Embryonic facial prominence (tissue), 1 donor: ENCODE measurements around the gene SNUPN.
"Not testable (repeated sequence)": the region's sequence is repeated elsewhere in the genome, so short reads cannot be mapped to it uniquely, and the experiment has no call there.

Experiments
- DNase-seq: peaks from one replicate; pipeline ENCODE4 v3.0.0-alpha.2; 2016; ENCODE audit errors: extremely low spot score

The SNUPN gene

DNA sequence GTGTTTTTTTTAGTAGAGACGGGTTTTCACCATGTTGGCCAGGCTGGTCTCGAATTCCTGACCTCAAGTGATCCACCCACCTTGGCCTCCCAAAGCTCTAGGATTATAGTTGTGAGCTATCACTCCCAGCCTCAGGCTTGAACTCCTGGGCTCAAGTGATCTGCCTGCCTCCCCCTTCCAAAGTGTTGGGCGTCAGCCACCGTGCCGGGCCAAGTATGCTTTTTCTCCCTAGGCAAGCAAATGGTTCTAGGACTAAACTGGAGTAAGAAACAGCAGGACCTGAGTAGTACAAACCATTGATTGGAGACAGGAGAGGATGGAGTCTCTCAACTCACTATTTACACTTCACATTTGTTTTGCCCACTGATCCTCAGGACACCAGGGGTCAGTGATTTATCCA lies 41.8 kb downstream of the SNUPN start:
- DNase-seq = no peak

DNA sequence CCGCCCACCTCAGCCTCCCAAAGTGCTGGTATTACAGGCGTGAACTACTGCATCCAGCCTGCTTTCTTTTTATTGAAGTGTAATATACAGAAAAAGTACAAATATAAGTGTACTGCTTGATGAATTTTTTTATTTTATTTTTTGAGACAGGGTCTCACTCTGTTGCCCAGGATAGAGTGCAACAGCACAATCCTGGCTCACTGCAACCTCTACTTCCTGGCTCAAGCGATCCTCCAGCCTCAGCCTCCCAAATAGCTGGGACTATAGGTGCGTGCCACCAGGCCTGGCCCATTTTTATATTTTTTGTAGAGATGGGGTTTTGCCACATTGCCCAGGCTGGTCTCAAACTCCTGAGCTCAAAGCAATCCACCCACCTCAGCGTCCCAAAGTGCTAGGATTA lies 42.6 kb downstream of the SNUPN start:
- DNase-seq = not testable (repeated sequence)

DNA sequence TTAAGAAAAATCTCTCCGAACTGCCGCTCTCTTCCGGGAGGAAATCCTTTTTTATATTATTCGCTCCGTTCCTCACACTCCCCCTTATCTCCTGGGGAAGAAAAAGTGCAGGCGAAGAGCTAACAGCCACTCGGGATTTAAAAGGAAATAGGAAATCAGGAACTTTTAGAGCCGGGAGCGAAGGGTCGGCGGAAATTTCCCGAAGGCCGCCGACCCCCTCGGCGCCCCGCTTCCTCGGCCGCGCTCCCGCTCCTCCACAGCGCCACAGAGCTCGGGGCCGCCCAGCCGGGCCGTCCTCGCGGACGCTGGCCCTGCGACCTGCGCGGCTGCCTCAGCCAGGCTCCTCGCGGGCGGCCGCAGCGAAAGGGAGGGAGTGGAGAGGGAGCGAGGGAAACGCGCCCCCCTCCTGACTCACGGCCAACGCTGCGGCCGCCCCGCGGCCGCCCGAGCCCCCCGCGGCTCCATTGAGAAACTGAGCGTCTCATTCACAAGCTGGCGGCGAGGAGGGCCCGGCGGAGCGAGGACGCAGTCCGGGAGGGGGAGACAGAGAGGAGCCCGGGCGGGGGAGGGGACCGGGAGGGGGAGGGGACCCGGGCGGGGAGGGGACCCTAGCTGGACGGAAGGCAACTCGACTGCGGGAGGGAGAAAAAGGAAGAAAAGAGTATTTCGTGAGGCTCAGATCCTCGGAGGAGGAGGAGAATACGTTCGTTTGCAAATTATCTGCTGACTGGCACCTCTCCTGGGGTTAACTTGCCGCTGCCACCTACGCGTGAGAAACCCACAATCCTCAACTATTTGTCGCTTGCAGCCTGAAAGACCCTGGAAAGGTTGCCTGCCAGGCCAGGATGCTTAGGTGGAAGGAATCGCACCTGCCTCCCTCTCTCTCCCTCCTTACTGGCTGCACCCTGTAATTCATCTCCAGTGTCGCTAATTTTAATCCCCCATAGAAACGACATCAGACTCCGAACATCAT lies 46.3 kb downstream of the SNUPN start, which contains the start of gene PTPN9:
Gene PTPN9, minus strand, starts transcription at position 368 of the 973 bp plus-strand sequence. CDS start 539 bp downstream, outside the sequence.
- peak; percentile 50 for DNase-seq

DNA sequence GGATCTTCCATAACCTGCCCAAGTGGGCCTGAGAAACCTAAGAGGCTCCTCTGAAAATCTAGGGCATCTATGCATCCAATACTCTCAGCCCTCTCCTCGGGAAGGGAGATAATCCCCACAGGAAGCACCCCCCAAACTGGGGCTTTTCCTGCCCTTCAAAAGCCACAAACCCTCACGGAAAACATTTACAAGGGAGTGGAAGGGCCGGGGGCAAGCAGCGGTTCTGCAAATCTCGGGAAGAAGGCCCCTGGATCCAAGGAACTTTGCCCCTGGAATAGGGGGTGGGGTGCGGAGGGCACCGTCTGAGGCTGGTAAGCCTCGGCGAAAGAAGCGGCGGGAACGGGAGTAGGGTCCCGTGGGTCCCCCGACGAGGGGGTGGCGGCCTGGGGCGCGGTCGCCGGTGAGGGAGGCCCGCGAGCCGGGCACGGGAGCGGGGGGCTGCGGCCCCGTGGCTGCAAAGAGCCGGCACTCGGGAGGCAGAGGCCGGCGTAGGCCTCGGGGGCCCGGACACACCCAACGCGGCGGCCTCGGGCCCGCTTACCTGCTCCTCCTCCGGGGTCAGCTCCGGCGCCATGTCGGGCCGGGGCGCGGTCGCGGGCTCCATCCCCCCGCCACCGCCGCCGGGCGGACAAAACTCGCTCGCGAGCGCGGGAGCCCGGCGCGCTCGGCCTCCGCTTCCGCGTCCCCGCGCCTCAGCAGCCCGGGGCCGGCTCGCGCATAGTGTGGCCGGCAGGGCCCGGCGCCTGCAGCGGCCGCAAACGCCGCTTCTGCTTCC lies 47.2 kb downstream of the SNUPN start:
- DNase-seq = no peak

DNA sequence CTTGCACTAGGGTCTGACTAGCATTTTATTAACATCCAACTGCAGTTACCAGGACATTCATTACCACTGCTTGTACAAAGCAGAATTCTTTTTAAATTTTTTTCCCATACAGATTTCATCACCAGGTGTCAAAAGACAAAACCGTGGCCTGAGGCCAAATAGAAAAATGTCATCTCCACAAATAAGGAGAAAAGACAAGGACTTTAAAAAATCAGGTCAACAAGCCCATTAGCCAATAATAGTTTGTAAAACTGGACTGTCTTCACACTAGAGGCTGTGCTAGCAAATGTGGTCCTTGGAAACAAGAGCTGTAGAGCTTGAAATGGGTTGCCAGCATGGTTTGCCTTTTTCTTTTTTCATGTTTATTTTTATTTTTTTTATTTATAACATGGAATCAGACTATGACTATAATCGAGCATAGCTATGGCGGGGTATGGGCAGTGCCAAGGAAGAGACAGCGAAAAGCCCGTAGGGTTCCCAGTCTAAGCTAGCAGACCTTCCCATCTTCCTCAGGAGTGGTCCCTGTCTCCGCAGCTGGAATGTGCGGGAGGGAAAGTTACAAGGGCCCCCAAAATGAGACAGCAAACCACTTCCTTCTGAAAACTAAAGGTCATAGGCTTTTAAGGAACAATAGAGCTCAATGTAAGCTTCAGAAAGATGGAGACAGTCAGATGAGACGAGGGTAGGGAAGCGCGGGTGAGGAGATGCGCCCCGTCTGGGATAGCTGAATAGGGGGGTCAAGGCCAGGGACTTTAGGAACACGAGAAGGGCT lies 47.9 kb downstream of the SNUPN start:
- no peak for DNase-seq

DNA sequence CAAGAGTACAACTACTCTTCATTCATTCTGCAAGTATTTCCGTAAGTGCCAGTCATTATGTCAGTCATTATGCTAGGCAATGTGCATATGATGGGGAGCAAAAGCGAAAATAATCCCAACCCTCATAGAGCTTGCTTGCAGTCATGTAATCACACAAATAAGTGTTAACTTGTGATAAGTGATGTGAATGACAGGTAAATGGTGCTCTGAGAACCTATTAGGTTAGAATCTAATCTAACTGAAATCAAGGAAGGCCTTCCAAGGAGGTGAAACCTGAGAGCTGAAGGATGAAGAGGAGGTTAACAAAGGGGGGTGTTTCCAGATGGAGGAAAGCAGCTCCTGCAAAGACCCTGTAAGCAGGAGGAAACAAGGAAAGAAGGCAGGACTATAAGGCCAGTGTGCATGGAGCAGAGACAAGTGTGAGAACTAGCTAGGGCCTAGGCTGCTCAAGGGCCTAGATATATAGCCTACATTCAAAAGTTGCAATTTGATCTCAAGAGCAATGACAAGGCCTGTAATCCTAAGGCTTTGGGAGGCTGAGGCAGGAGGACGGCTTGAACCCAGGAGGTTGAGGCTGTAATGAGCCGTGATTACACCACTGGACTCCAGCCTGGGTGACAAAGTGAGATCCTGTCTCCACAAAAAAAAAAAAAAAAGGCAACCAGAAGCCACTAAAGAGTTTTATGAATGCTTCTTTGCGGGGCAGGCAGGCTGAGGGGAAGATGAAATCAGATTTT lies 51.7 kb downstream of the SNUPN start:
- no peak for DNase-seq

DNA sequence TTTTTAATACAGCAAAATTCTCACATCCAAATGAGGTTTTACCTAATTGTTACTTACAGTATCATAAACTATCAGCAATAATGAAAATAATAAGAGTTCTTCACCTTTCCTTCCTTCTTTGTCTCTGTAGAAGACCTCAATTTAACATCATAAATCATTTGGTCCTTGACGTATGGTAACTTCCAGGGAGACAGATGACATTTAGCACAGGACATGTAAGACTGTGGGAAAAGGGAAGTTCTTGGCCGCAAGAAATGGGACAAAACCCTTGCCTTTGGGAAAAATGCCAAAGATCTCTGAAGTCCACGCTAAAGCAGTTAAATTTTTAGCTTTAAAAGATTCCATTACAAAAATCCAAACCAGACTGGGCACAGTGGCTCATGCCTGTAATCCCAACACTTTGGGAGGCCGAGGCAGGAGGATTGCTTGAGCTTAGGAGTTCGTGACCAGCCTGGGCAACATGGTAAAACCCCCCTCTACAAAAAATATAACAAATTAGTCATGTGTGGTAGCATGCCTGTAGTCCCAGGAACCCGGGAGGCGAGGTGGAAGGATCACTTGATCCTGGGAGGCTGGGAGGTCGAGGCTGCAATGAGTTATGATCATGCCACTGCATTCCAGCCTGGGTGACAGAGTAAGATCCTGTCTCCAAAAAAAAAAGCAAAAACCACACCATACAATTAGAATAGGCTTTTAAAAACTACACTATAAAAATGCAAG lies 55.2 kb downstream of the SNUPN start:
- DNase-seq = no peak

DNA sequence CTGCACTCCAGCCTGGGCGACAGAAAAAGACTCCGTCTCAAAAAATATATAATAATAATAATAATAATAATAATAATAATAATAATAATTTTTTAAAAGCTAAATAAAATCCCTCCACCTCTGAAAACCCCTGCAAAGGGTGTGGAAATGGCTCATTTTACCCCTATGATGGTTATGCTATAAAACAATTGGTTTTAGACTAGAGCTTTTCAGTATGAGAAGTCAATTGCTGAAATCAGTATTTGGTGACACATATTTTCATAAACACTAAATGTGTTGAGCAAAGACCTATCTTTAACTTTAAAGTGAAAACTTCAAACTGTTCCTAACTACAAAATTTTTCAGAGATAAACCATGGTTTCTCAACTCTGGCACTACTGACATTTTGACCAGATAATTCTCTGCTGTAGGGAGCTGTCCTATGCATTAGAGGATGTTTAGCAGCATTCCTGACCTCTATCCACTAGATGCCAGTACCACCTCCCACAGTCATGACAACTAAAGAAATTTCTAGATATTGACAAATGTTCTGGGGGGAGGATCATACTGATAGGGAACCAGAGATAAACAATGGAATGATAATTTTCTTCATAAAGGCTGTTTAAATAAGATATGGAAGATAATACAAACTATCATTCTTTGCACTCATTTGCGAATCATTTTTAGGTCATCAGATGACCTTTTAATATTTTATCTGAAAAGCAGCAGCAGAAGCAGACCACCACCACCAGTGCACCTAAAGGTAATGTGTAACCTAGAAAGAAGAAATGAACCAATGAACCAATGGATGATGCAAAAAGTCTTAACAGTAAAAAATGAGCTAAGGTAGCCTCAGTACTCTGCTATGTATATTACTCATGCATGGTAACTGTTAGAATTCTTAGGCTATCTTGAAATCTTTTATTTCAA lies 60.2 kb downstream of the SNUPN start:
- DNase-seq = no peak

DNA sequence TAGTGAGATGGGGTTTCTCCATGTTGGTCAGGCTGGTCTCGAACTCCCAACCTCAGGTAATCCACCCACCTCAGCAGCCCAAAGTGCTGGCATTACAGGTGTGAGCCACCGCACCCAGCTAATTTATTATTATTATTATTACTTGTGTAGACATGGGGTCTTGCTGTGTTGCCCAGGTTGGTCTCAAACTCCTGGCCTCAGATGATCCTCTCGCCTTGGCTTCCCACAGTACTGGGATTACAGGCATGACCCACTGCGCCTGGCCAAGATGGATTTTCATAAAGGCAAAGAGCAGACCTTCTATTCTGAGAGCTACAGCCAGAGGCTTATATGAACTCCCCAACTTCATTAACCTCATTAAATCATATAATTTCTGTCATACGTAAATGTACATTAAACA lies 63.6 kb downstream of the SNUPN start:
- no peak for DNase-seq

DNA sequence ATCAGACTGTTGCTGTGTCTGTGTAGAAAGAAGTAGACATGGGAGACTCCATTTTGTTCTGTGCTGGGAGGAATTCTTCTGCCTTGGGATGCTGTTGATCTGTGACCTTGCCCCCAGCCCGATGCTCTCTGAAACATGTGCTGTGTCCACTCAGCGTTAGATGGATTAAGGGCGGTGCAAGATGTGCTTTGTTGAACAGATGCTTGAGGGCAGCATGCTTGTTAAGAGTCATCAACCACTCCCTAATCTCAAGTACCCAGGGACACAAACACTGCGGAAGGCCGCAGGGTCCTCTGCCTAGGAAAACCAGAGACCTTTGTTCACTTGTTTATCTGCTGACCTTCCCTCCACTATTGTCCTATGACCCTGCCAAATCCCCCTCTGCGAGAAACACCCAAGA lies 66.2 kb downstream of the SNUPN start:
- not testable (repeated sequence) for DNase-seq

DNA sequence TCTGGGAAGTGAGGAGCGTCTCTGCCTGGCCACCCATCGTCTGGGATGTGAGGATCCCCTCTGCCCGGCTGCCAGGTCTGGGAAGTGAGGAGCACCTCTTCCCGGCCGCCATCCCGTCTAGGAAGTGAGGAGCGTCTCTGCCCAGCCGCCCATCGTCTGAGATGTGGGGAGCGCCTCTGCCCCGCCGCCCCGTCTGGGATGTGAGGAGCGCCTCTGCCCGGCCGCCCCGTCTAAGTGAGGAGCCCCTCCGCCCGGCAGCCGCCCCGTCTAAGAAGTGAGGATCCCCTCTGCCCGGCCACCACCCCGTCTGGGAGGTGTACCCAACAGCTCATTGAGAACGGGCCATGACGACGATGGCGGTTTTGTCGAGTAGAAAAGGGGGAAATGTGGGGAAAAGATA lies 66.6 kb downstream of the SNUPN start:
- not testable (repeated sequence) for DNase-seq

DNA sequence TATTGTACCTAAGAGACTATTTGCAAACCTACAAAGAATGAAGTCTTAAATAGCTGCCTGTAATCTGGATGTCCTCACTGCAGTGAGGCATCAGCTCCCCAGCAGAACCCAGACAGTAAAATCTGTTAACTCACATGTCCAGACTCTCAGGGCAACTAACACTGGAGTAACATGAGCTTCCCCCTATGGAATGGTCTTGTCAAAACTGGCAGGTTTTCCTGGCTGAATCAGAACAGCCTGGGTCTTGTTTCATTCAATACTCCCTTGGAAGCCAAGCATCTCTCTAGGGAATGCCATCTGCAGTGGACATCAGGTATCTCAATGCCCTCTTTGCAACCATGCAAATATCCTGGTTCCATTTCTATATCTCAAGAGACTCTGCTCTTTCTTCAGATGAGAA lies 70.8 kb downstream of the SNUPN start:
- DNase-seq = no peak

DNA sequence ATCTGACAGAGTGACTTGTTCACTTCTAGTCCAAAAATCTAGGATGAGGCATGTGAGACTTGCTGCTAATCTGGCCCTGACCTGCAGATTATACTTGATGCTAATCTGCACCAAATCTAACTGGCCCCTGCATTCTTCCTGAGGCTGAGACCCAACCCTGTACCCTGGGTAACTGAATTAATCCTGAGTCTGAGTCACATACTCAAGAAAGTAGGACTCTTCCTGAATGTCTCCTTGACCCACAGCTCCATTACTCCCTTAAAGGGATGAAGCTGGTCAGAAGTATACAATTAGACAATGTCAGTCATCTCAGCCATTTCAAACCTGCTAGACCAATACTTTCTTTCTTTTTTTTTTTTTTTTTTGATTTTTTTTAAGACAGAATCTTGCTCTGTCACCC lies 71.9 kb downstream of the SNUPN start:
- DNase-seq = no peak

DNA sequence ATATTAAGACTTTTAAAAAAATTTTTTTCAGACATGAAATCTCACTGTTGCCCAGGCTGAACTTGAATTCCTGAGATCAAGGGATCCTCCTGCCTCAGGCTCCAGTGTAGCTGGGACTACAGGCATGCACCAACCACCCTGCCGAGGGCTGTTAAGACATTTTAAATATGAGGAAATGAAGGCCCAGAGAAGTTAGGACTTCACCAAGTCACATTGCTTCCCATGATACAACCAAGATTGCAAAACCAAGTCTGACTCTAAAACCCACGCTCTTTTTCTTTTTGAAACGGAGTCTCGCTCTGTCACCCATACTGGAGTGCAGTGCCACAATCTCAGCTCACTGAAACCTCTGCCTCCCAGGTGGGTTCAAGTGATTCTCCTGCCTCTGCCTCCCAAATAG lies 74.4 kb downstream of the SNUPN start:
- no peak for DNase-seq
